ENCODE results near the gene GNPDA1.

Gene GNPDA1

DNA sequence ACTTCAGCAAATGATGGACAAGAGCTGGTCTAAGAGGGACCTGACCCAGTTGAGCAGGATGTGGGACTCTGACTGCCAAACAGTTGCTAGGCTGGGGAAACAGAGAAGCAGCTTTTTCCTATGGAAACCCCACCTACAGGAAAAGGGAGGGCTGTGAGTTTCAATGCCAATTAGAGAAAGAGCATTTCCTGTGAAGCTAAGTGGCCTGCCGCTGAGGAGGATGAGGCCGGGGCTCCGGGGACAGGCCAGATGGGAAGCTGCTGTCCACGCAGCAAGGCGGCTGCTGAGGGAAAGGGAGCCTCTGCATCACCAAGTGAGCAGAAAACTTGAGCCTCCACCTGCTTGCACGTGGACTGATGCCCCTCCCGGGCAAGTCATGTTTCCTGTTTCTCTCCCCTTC, 54.7 kb downstream of the GNPDA1 start, which contains the start of gene PCDH12:
Gene PCDH12, minus strand, starts transcription at position 90 of the 400 bp plus-strand sequence. CDS start 351 bp downstream, outside the sequence.
- no peak within 1 kb of the TSS for H3K4me2 ChIP-seq (ENCODE audit: low read length)

DNA sequence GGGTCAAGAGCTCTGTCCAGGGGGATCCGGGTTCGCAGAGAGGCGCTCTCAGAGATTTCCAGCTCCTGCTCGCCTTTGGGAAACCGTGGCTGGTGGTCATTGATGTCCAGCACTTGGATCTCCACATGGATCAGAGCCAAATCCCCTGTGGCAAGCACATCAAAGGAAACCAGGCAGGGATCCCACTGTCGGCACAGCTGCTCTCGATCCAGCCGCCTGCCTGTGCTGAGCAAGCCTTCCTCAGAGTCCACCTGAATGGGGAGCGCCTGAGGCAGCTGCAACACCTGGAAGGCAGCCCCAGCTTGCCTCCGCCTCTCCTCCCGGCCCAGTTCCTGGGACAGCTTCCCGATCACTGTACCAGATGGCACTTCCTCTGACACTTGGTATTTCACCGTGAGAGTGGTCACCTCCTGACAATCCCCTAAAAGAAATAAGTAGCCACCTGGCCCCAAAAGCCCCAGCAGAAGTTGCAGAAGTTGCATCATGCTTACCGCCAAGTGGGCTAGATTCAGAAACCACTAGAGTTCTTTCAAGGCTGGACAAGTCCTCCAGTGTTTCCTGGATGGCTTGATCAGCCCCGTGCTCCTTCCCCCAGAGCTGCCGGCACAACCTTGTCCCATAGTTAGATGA, 55.3 kb downstream of the GNPDA1 start:
- Histone ChIP-seq H3K79me2 (ENCODE audit: insufficient read depth, low read length) (no peaks in the 10 kb centered on the region), H3K4me2 (ENCODE audit: low read length) (no peak overlapping the region), H3K36me3 (ENCODE audit: insufficient read depth, low read length) (no peaks in the 10 kb centered on the region), H3K27me3 (ENCODE audit: insufficient read depth, low read length) (no peaks in the 10 kb centered on the region; the same call in 1 of the 2 replicates), H3K4me1 (ENCODE audit: insufficient read depth, low read length, severe bottlenecking) (peaks cover 12% of the 10 kb centered on the region), H4K20me1 (ENCODE audit: insufficient read depth, low read length) (no peaks in the 10 kb centered on the region), H3K9me2 (ENCODE audit: low read depth, low read length) (no peaks in the 10 kb centered on the region), H3F3A (ENCODE audit: insufficient read depth, low read length) (no peaks in the 10 kb centered on the region), H3K9ac (ENCODE audit: low read length) (no peak overlapping the region), H3K9me3 (ENCODE audit: low read length) (no peaks in the 10 kb centered on the region), H3K27ac (ENCODE audit: low read depth, low read length, poor library complexity, severe bottlenecking) (no peak overlapping the region), H3K4me3 (ENCODE audit: low read depth, low read length, poor library complexity, severe bottlenecking) (no peak overlapping the region), H2AFZ (ENCODE audit: low read length) (no peak overlapping the region)
- TF ChIP-seq, protein P1, sequence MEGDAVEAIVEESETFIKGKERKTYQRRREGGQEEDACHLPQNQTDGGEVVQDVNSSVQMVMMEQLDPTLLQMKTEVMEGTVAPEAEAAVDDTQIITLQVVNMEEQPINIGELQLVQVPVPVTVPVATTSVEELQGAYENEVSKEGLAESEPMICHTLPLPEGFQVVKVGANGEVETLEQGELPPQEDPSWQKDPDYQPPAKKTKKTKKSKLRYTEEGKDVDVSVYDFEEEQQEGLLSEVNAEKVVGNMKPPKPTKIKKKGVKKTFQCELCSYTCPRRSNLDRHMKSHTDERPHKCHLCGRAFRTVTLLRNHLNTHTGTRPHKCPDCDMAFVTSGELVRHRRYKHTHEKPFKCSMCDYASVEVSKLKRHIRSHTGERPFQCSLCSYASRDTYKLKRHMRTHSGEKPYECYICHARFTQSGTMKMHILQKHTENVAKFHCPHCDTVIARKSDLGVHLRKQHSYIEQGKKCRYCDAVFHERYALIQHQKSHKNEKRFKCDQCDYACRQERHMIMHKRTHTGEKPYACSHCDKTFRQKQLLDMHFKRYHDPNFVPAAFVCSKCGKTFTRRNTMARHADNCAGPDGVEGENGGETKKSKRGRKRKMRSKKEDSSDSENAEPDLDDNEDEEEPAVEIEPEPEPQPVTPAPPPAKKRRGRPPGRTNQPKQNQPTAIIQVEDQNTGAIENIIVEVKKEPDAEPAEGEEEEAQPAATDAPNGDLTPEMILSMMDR (IDR thresholded peaks at IDR 0.05; ENCODE audit: low read length) = no peak
- no peak for TF ChIP-seq EZH2 (IDR thresholded peaks at IDR 0.05; ENCODE audit: borderline replicate concordance, low read length)

More for the DNA sequence above, 54.7 kb downstream of the GNPDA1 start, which contains the start of gene PCDH12:
- Histone ChIP-seq H3K9me2 (ENCODE audit: low read depth, low read length) (no peaks in the 10 kb centered on the region), H3F3A (ENCODE audit: insufficient read depth, low read length) (no peaks in the 10 kb centered on the region), H3K9me3 (ENCODE audit: low read length) (no peaks in the 10 kb centered on the region), H2AFZ (ENCODE audit: low read length) (no peak within 1 kb of the TSS), H3K4me1 (ENCODE audit: insufficient read depth, low read length, severe bottlenecking) (peaks cover 12% of the 10 kb centered on the region), H3K4me3 (ENCODE audit: low read depth, low read length, poor library complexity, severe bottlenecking) (no peak within 1 kb of the TSS), H3K36me3 (ENCODE audit: insufficient read depth, low read length) (no peaks in the 10 kb centered on the region), H3K79me2 (ENCODE audit: insufficient read depth, low read length) (no peaks in the 10 kb centered on the region), H4K20me1 (ENCODE audit: insufficient read depth, low read length) (no peaks in the 10 kb centered on the region), H3K27me3 (ENCODE audit: insufficient read depth, low read length) (no peaks in the 10 kb centered on the region; the same call in 1 of the 2 replicates), H3K9ac (ENCODE audit: low read length) (no peak within 1 kb of the TSS), H3K27ac (ENCODE audit: low read depth, low read length, poor library complexity, severe bottlenecking) (no peak within 1 kb of the TSS)
- TF ChIP-seq, protein P1 (IDR thresholded peaks at IDR 0.05; ENCODE audit: low read length) = no peak
- no peak for TF ChIP-seq EZH2 (IDR thresholded peaks at IDR 0.05; ENCODE audit: borderline replicate concordance, low read length)

DNA sequence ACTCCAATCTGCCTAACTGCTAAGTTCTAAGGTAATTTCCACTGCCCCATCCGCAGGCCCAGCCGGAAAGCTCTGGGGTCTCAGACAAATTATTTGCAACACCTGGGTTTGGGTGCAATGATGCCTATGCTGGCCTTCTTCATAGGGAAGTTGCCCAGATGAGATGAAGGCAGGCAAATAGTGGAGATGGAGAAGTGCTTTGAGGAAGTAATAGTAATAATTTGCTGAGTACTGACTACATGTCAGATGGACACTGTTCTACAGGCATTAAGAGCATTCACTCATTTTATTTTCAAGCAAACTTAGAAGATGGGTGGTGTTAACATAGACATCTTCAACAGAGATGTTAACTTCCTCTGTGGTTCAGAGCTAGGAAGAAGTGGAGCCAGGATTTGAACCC, 58.6 kb downstream of the GNPDA1 start:
- H3K4me2 ChIP-seq (ENCODE audit: low read length) = no peak overlapping the region
- H3K4me3 ChIP-seq (ENCODE audit: low read depth, low read length, poor library complexity, severe bottlenecking) = no peak overlapping the region
- no peaks in the 10 kb centered on the region for H3K36me3 ChIP-seq (ENCODE audit: insufficient read depth, low read length)

More for the DNA sequence above, 58.6 kb downstream of the GNPDA1 start:
- H3K9me3 ChIP-seq (ENCODE audit: low read length) = no peaks in the 10 kb centered on the region
- no peaks in the 10 kb centered on the region for H3K79me2 ChIP-seq (ENCODE audit: insufficient read depth, low read length)
- no peak overlapping the region for H3K9ac ChIP-seq (ENCODE audit: low read length)
- no peak overlapping the region for H2AFZ ChIP-seq (ENCODE audit: low read length)
- TF ChIP-seq, protein P1 (IDR thresholded peaks at IDR 0.05; ENCODE audit: low read length) = no peak
- TF ChIP-seq EZH2 (IDR thresholded peaks at IDR 0.05; ENCODE audit: borderline replicate concordance, low read length) = no peak
- no peaks in the 10 kb centered on the region; the same call in 1 of the 2 replicates for H3K27me3 ChIP-seq (ENCODE audit: insufficient read depth, low read length)
- no peaks in the 10 kb centered on the region for H3K9me2 ChIP-seq (ENCODE audit: low read depth, low read length)
- H3F3A ChIP-seq (ENCODE audit: insufficient read depth, low read length) = no peaks in the 10 kb centered on the region
- H3K4me1 ChIP-seq (ENCODE audit: insufficient read depth, low read length, severe bottlenecking) = no peaks in the 10 kb centered on the region
- no peak overlapping the region for H3K27ac ChIP-seq (ENCODE audit: low read depth, low read length, poor library complexity, severe bottlenecking)
- H4K20me1 ChIP-seq (ENCODE audit: insufficient read depth, low read length) = no peaks in the 10 kb centered on the region

All from OCI-LY1 (cell line).